SK-N-SH (cell line): ENCODE results near the gene SLC2A8.

Source experiments
- FOSL2 ChIP-seq: IDR thresholded peaks from 2 replicates; pipeline ENCODE4 v1.4.0; 2012; ENCODE audit warnings: low read depth, mild to moderate bottlenecking, moderate library complexity, borderline replicate concordance
- RAD21 ChIP-seq: IDR thresholded peaks from 2 replicates; pipeline ENCODE4 v1.6.1; 2012; ENCODE audit warnings: mild to moderate bottlenecking, low read length
- ZBTB33 ChIP-seq: IDR thresholded peaks from 2 replicates; pipeline ENCODE4 v1.4.0; 2012; ENCODE audit warnings: low read depth, borderline replicate concordance
- TF ChIP-seq, protein P1 (sequence below): IDR thresholded peaks from 2 replicates; pipeline ENCODE4 v1.4.0; 2012; ENCODE audit warnings: low read depth, borderline replicate concordance
- TF ChIP-seq, protein P2 (sequence below): IDR thresholded peaks from 2 replicates; pipeline ENCODE4 v1.6.1; 2012; ENCODE audit warnings: mild to moderate bottlenecking, low read depth, low read length, moderate library complexity
- TF ChIP-seq, protein P3 (sequence below): fragments of 200-600 bp; sonication (generic); IDR thresholded peaks from 2 replicates; pipeline ENCODE4 v1.6.1; 2017; ENCODE audit warnings: antibody characterized with exemption, mild to moderate bottlenecking, moderate library complexity

- TF ChIP-seq, protein P1, sequence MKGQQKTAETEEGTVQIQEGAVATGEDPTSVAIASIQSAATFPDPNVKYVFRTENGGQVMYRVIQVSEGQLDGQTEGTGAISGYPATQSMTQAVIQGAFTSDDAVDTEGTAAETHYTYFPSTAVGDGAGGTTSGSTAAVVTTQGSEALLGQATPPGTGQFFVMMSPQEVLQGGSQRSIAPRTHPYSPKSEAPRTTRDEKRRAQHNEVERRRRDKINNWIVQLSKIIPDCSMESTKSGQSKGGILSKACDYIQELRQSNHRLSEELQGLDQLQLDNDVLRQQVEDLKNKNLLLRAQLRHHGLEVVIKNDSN, result no peak
- TF ChIP-seq, protein P2, sequence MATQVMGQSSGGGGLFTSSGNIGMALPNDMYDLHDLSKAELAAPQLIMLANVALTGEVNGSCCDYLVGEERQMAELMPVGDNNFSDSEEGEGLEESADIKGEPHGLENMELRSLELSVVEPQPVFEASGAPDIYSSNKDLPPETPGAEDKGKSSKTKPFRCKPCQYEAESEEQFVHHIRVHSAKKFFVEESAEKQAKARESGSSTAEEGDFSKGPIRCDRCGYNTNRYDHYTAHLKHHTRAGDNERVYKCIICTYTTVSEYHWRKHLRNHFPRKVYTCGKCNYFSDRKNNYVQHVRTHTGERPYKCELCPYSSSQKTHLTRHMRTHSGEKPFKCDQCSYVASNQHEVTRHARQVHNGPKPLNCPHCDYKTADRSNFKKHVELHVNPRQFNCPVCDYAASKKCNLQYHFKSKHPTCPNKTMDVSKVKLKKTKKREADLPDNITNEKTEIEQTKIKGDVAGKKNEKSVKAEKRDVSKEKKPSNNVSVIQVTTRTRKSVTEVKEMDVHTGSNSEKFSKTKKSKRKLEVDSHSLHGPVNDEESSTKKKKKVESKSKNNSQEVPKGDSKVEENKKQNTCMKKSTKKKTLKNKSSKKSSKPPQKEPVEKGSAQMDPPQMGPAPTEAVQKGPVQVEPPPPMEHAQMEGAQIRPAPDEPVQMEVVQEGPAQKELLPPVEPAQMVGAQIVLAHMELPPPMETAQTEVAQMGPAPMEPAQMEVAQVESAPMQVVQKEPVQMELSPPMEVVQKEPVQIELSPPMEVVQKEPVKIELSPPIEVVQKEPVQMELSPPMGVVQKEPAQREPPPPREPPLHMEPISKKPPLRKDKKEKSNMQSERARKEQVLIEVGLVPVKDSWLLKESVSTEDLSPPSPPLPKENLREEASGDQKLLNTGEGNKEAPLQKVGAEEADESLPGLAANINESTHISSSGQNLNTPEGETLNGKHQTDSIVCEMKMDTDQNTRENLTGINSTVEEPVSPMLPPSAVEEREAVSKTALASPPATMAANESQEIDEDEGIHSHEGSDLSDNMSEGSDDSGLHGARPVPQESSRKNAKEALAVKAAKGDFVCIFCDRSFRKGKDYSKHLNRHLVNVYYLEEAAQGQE, result no peak
- TF ChIP-seq ZBTB33 (no peak), RAD21 (no peak), FOSL2 (no peak)
- TF ChIP-seq, protein P3, sequence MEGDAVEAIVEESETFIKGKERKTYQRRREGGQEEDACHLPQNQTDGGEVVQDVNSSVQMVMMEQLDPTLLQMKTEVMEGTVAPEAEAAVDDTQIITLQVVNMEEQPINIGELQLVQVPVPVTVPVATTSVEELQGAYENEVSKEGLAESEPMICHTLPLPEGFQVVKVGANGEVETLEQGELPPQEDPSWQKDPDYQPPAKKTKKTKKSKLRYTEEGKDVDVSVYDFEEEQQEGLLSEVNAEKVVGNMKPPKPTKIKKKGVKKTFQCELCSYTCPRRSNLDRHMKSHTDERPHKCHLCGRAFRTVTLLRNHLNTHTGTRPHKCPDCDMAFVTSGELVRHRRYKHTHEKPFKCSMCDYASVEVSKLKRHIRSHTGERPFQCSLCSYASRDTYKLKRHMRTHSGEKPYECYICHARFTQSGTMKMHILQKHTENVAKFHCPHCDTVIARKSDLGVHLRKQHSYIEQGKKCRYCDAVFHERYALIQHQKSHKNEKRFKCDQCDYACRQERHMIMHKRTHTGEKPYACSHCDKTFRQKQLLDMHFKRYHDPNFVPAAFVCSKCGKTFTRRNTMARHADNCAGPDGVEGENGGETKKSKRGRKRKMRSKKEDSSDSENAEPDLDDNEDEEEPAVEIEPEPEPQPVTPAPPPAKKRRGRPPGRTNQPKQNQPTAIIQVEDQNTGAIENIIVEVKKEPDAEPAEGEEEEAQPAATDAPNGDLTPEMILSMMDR, result no peak
These were observed 25.3 kb downstream of the SLC2A8 start for GRCh38 chr9:127422133-127422782.
